ENCODE results near the gene C1orf232.
A peak's percentile ranks its signal among the peaks of the same experiment; 100 is the strongest.

GRCh38 chr1:26162220-26162709, 6.5 kb downstream of the C1orf232 start:
- TF ChIP-seq ZNF24 (tag by site-specific recombination; IDR thresholded peaks at IDR 0.05) (no peak), ZNF510 (tag by site-specific recombination; IDR thresholded peaks at IDR 0.05; ENCODE audit: insufficient replicate concordance) (no peak), YY2 (tag by site-specific recombination; IDR thresholded peaks at IDR 0.05) (no peak), CTCF (tag by site-specific recombination; IDR thresholded peaks at IDR 0.05) (no peak), ZNF660 (tag by site-specific recombination; IDR thresholded peaks at IDR 0.05) (no peak), ZNF473 (tag by site-specific recombination; IDR thresholded peaks at IDR 0.05) (no peak), PATZ1 (tag by site-specific recombination; IDR thresholded peaks at IDR 0.05) (no peak), ZSCAN18 (tag by site-specific recombination; IDR thresholded peaks at IDR 0.05) (no peak), REST (tag by site-specific recombination; IDR thresholded peaks at IDR 0.05) (no peak), ZBTB26 (tag by site-specific recombination; optimal IDR thresholded peaks at IDR 0.05) (peak; percentile 7)

Data from HEK293 (cell line).